HTERT RPE-1 (cell line): ENCODE data around the gene SMARCD3.

Experiments used
- in situ Hi-C: fragments of 300-500 bp; cut with MboI; formaldehyde crosslinking; loops from 4 replicates; pipeline ENCODE4 v1.14.3; 2020; ENCODE audit warnings: low sequenced_read_pairs

SMARCD3 gene

DNA sequence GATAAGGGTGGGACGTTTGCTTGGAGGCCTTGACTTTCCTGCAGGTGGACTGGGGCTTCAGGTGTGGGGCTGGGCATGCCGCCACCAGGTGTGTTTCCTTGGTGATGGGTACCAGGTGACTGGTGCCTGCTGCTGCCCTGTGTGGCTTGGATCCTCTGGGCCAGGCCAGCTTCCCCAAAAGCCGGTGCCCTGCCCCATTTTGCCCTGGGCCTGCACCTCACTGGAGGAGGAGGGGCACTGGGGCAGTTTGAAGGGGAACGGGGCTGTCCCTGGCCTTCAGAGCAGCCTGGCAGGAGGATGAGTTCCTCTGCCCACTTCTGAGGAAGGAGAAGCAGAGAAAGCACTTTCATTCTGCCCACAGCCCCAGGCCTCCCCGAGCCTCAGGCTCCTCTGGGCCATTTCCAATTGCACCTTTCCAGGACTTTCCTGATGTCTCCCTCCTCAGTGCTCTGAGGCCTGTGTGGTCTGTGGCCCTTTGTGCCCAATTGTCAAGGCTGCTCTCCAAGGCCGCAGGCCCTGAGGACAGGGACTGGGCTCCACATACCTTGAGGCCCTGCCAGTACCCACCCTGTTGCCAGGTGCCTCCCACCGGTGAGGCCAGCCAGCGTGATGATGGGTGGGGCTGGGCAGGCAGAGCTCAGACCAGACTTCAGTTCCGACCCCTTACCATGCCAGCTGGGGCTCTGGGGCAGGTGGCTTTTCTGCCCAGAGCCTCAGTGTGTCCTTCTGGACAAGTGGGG lies 25.3 kb upstream of the SMARCD3 start:
- in situ Hi-C loops: no loop called here

DNA sequence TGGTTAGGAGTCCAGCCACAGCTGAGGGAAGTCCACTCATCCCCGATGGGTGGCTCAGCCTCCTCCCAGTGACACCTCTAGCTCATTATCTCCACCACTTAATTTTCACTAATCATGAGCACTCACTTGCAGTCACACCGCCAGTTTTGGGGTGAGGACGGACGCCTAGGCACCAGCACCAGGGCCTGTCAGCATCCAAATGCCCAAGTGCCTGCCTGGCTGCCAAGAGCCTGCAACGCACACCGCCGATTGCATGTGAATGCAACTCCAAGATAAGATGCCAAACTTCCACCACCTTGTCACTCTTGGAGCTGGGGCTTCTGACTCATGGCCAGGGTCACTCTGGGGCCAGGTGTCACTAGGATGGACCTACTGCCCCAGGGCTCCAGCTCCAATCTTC lies 24.4 kb upstream of the SMARCD3 start:
- in situ Hi-C loops: no loop called here

DNA sequence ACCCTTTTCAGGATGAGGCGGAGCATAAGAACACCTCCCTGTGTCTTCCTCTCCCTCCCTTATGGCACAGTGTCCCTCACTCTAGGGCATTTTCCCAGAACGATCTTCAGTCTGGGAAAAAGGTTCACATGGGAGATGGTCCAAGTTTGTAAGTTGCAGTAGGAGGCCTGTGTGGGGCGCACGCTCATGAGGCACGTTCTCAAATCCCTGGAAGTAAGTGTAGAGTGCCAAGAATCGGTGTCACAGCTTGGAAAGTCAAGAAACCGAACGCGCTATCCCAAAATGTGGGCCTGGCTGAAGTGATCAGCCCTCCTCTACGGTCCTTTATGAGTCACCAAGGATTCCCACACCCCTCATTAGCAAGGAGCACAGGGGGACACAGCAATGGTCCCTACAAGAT lies 23.9 kb upstream of the SMARCD3 start:
- in situ Hi-C loops: no loop called here

DNA sequence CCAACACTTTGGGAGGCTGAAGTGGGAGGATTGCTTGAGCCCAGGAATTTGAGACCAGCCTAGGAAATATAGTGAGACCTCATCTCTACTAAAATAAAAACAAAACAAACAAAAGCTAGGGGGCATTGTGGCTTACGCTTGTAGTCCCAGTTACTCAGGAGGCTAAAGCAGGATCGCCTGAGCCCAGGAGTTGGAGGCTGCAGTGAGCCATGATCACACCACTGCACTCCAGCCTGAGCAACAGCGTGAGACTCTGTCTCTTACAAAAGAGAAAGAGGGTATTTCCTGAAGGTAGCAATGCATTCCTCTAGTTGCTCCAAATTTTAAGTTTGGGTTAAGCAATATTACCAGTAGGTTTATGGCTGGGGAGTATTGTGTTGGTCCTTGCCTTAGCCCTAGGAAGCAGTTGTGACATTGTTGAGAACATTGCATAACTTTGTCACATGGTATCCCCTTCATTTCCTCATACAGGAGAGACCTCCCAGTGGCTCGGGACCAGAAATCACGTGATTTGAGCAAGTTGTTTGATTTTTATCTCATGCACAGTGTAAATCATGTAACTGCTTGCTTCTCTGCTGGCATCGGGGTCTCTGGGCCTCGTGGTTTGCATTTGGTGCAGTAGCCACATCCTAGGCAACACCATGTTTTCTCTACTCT lies 23.3 kb upstream of the SMARCD3 start:
- in situ Hi-C loops: no loop called here

DNA sequence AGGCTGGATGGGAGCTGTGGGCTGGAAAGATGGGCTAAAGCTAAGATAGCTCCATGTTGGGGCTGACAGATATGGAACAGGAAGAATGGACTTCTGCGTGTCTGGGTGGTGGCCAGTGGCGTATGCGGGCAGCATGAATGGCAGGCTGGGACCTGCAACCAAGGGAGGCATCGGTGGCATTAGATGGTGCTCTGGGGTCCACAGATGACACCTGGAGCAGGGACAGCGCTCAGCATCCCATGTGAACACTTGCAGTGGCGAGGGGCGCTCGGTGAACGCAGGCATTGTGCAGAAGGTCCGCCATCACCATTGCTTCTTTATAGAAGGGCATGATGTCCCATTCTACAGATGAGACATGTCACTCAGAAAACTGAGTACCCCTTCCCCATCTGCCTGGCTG lies 21.0 kb upstream of the SMARCD3 start:
- in situ Hi-C loops: no loop called here

DNA sequence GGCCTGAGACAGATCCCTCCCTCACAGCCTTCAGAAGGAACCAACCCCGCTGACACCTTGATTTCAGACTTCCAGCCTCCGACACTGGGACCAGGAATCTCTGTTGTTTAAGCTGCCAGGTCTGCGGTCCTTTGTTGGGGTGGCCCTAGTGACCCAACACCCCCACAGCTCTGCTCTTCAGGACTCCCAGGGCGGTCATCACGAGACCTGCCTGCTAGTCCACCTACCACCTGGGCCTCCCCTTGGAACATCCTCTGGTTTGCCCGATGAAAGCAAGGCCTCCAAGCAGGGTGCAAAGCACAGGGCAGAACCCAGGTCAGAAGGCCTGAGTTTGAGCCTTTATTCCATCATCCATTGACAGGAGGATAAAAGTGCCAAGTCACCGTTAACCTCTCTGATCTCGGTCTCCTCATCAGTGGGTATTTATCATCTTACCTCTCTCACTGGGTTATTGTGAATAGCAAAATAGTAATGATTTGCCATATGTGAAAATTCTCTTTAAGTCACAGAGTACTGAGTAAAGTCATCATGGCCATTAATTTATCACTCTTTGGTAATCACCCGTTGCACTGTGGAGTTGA lies 16.9 kb upstream of the SMARCD3 start:
- in situ Hi-C loops: no loop called here

DNA sequence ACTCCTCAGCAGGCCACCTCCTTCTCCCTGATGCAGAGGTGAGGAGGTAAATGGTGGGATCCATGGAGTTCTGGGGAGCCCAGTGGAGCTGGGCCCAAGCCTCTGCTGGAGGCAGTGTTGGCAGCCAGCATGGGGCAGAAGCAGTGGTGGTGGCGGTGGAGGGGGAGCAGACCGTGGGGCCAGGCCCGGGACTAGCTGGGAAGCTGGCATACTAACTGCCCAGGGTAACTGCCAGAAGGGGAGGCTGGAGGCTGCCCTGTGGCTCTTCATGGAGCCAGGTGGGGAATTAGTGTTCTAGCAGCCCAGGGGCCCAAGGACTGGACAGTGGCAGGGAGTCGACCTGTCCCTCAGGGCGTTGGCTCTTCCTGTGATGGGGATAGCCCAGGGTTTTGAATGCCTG lies 16.1 kb upstream of the SMARCD3 start:
- in situ Hi-C loops: no loop called here

DNA sequence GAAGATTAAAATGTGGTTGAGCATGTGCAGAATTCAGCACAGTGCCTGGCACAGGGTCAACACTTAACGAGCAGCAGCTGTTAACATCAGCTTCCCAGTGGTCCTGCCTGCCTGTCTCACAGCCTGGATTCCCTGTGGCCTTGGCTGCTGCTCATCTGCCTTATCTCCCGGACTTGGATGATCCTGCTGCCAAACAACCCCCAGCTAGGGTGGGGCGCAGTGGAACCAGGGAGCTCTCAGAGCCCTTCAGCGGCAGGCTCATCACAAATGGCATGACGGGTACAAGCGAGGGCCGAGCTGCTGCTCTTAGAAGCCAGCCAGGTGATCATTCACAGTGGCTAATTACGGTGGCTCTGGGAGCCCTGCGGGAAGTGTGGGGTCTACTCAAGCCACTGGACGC lies 13.0 kb upstream of the SMARCD3 start:
- in situ Hi-C loops: no loop called here

DNA sequence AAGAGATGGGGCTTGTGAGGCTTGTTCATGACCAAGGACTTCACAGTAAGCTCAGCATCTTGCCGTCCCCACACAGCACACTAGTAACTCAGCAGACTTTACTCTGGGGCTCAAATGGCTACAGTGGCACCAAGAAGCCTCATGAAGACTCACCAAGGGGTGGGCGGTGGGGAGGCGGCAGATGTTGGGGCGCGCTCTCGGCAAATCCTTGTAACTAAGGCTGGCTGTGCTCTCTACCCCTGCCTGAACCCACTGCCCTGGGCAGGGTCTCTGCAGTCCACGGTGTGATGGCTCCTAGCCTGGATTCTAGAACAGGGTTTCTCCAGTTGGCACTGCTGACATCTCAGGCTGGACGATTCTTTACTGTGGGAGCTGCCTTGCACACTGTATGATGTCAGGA lies 12.4 kb upstream of the SMARCD3 start:
- in situ Hi-C loops: no loop called here

DNA sequence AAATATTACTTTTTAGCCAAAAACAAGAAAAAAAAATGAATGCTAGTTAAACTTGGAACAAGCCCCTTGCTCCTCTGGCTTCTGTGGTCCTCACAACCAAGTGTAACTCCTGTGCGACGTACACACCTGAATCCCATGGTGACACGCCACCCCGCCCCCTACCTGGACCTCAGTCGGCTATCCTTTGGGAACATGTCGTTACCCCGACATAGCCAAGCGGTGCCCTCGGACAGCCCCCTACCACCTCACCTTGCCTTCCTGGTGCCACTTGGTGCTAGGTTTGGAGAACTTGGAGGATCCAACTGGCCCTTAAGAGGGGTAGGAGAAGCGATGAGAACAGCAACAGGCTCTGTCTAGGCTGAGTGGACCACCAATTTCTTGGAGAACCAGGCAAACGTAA lies 12.0 kb upstream of the SMARCD3 start:
- in situ Hi-C loops: no loop called here

DNA sequence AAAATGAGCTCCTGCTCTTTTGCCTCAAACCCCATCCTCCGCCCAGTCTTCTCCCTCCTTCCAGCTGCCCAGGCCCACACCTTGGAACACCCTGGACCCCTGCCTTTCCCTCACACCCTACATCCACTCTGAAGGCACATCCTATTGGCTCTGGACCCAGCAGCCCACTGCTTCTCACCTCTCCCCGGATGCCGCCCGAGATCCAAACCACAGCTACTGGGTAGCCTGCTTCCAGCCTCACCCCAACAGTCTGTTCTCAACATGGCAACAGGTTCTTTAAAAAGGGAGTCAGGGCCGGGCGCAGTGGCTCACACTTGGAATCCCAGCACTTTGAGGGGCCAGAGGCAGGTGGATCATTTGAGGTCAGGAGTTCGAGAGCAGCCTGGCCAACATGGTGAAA lies 9.5 kb upstream of the SMARCD3 start:
- in situ Hi-C loops: no loop called here

DNA sequence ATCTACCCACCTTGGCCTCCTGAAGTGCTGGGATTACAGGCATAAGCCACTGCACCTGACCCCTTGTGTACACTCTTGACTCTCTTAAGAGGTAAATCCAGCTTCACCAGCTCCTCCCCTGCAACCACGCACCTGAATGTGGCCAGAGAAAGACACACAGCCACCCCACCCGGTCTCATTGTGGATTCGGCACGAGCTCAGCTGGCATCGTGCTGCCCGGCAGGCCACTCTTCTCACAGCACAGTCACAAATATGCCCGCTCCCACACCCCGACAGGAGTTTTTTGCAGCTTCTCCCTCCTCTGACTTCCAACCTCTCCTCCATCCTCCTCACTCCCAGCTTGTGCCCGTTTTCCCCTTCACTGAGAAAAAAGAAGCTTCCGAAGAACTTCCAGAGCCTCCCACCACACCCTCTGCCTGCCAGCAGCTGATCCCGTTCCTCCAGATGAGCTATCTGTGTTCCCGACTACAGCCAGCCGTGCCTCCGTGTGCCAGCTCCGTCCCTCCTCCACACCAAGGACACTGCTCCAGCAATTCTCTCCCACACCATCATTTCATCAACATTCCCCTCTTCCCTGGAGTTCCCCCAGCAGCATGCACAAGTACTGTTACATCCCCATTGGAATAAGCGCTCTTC lies 8.0 kb upstream of the SMARCD3 start:
- in situ Hi-C loops: no loop called here

DNA sequence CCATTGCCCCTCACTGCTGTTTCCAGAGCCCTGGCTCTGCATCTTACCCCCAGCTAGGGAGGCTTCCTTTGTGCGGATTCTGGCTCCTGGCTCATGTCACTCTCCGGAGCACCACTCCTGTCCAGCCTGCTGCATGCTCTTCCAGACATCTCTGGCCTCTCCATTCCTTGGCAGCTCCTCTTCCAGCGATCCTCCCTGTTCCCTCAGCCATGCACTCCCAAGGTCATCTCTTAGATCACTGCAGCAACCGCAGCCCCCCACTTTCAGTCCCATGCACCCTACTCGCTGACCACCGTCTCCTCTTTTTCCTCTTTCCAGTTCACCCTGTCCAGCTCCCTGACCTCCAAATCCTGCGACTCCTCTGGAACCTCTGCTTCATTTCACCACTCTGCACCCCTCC lies 6.9 kb upstream of the SMARCD3 start:
- in situ Hi-C loops: no loop called here

DNA sequence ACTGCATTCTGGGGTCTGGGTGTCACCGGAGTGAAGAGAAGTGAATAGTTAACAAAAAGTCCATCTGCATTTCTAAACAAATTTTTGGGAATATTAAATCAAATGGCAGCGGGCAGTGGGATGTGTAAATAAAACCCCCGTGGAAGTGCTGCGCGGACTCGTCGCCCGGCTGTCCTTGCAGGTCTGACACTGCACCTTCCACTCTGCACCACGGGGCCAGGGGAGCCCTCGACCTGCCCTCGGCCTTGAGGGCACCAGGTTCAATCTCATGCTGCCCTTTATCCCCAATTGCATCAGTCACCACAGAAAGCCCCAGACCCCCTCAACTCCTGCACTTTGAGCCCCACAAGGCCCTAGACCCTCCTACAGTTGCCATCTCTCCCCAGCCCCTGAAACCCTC lies 6.4 kb upstream of the SMARCD3 start:
- in situ Hi-C loops: no loop called here

DNA sequence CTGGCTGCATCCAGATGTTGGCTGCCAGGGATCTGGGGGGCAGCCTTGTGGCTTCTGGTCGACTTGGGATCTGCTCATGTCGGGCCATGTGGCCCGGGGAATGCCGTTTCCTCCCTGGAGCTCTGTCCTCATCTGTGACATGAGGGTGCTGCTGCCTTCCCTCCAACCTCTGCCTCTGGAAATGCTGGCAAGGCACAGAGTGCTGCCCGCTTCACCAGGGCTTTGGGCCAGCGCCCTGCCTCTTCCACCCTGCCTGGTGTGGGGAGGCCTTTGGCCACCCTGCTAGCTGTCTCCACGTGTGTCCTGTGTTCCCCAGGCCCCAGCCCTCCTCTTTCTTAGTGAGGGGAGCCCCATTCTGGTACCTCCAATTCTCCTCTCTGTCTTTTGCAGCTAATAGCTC lies 5.8 kb upstream of the SMARCD3 start:
- in situ Hi-C loops: no loop called here

DNA sequence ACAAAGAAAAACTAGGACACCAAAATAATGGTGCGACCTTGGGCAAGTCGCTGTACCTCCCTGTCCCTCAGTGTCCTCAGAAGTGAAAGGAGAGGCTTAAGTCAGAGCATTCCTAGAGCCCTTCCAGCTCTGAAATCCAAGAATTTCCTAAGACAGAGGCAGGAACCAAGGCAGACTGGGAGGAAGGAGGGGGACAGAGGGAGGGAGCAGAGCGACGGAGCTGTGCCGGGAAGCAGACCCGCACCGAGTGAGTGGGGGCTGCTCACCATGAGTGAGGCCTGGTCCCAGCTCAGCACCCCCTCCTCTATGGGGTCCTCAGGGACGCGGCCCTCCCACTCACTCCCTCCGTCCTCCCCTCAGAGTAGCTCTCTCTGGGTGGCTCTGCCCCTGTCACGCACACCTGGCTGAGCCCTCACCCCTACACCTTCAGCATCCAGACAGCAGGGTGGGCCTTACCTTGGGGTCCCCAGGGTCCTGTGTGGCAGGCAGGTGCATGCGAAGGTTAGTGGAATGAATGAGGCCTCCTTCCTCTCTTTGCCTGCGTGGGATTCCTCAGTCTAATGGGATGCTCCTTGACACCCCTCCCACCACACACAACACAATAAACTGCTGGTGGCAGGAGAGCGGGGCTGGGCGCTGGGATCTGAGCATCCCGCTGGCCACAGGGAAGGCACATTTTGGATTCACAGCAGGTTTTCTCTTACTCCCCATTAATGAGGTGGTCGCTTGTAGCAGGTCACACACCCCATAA lies 4.6 kb upstream of the SMARCD3 start:
- in situ Hi-C loops: no loop called here

DNA sequence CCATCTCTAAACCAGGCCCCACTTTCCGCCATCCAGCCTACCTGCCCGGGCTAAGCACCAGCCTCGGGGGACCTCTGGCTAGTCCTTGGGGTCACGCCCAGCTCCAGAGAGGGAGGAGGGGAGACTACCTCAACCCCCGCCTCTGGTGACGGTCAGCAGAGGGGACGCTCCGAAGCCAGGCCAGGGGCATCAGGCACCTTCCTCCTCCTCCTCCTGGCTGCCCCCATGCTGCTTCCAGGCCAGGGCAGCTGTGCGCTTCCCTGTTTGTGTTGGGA lies 4.0 kb upstream of the SMARCD3 start:
- in situ Hi-C loops: no loop called here

DNA sequence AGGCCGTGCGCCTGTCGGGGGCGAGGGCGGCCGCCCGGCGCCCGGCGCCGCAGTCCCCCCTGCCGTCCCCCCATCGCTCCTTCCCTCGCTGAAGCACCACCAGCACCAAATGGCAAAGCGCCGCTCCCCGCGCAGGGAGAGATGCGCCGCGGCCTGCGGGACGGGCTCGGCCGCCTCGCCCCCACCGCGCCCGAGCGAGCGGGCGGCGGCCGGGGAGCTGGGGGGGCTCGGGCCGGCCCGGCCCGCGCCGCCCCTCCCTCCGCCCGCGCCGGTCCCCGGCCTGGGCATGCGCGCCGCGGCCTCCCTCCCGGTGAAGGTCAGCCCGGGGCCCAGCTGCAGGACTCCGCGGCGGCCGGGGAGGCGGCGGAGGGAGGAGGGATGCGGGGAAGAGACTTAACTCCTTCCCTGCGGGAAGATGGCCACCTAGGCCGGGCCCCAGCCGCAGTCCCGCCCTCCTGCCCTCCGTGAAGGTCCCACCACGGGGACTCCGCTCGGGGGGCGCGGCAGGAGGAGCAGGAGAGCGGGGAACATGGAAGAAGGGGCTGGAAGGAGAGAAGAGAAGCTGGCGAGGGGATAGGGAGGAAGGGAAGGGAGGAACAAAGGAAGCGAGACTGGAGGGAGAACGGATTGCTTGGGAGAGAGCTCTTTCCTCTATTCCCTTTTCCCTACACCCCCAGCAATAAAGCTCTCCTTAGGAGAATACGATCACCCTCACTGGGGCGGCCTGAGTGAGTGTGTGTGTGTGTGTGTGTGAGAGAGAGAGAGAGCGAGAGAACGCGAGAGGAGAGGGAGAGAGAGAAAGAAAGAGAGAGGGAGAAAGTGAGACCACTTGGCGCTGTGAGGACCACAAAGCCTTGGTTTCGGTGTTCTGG lies 3.4 kb upstream of the SMARCD3 start:
- in situ Hi-C loops: no loop called here

DNA sequence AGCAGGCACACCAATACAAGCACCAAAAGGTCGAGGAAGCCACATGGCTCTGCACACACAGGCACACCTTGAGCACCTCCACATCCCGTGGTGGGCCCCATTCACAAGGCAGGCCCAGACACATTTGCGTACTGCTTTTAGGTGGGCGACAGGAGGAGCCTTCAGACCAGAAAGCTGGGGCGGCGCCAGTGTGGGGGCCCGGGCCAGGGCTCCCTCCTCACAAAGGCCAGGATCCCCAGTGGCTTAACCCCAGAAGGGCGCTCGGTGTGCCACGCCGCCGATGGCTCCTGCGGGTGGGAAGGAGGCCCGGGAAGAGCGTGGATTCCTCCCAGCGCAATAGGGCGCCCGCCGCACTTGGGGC lies 2.8 kb upstream of the SMARCD3 start:
- in situ Hi-C loops: no loop called here

DNA sequence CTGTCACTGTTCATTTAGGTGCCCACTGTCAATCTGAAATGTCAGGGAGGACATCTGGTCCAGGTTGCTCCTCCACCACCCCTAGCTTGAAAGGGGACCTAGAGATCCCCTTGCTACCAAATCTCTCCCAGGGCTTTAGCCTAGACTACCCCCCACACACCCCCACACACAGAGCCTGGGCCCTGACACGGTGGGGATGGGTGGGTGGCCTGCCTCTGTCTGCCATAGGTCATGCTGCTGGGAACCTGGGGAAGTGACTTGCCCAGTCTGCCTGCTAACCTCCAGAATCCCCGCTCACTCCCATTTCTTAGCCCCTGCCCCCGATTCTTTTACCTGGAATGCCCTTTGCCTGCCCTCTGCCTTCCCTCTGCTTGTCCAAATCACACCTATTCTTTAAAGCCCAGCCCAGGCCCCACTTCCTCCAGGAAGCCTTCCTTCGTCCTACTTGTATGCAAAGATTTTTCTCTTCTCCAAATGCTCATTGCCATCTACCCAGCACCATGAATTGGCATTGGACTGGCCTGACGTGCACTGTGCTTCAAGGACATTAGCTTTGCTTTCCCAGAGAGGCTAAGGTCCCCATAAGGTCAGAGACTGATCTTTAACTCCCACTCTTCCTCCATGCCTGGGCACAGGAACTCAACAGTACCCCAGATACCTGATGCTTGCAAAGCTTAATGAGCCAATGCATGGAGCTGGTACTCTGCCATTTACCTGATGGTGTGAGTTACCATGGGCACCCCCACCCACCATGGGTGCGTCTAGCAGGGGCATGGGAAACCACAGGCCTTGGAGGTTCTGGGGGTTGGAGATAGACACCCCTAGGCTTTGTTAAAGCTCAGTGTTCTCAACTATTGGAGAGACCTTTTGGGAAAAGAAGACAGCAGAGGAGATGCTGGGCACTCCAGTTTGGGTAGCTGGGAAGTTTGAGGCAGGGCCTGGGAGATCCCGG lies 2.0 kb upstream of the SMARCD3 start:
- in situ Hi-C loops: no loop called here
